GM23338 (cell line): ENCODE results near the gene NCOA1. TPM values are rescaled to one million over a fixed set of nuclear protein-coding genes. Genes with fewer than 3 reads are reported as not detected.

Source experiments
- ATAC-seq: fragments of 200-7000 bp; cut with Tn5 transposase; 3 replicates; pipeline ENCODE4 v1.9.1; 2020
- DNase-seq: peaks from one replicate; pipeline ENCODE4 v3.0.0-alpha.2; 2015; ENCODE audit warnings: low spot score
- H2AFZ ChIP-seq: fragments of 200-600 bp; sonication (generic); 2 replicates; pipeline ENCODE4 v1.8.0; 2016; ENCODE audit warnings: antibody characterized with exemption, mild to moderate bottlenecking, moderate library complexity
- H3F3A ChIP-seq: fragments of 200-600 bp; sonication (generic); replicated peaks from 2 replicates; pipeline ENCODE4 v1.8.0; 2017; ENCODE audit warnings: antibody characterized with exemption, mixed run types, low read depth
- H3K27ac ChIP-seq: fragments of 200-600 bp; sonication (generic); 2 replicates; pipeline ENCODE4 v1.6.1; 2016; ENCODE audit warnings: low read depth
- H3K27me3 ChIP-seq: fragments of 200-600 bp; sonication (generic); 2 replicates; pipeline ENCODE4 v1.8.0; 2016; ENCODE audit warnings: mild to moderate bottlenecking, mixed run types, moderate library complexity; ENCODE audit not compliant: insufficient read depth
- H3K36me3 ChIP-seq: fragments of 200-600 bp; sonication (generic); 2 replicates; pipeline ENCODE4 v1.8.0; 2016; ENCODE audit warnings: mild to moderate bottlenecking; ENCODE audit not compliant: insufficient read depth
- H3K4me1 ChIP-seq: fragments of 200-600 bp; sonication (generic); 2 replicates; pipeline ENCODE4 v1.8.0; 2016; ENCODE audit warnings: mild to moderate bottlenecking, moderate library complexity; ENCODE audit not compliant: insufficient read depth
- H3K4me2 ChIP-seq: fragments of 200-600 bp; sonication (generic); 2 replicates; pipeline ENCODE4 v1.7.1; 2017; ENCODE audit warnings: mixed run types
- H3K4me3 ChIP-seq: fragments of 200-600 bp; sonication (generic); 2 replicates; pipeline ENCODE4 v1.6.1; 2016; ENCODE audit warnings: mixed run types
- H3K79me2 ChIP-seq: fragments of 200-600 bp; sonication (generic); replicated peaks from 2 replicates; pipeline ENCODE4 v1.8.0; 2017; ENCODE audit warnings: mild to moderate bottlenecking; ENCODE audit not compliant: insufficient read depth
- H3K9me2 ChIP-seq: fragments of 200-600 bp; sonication (generic); 2 replicates; pipeline ENCODE4 v1.8.0; 2017; ENCODE audit not compliant: insufficient read depth
- H4K20me1 ChIP-seq: fragments of 200-600 bp; sonication (generic); replicated peaks from 2 replicates; pipeline ENCODE4 v1.8.0; 2017; ENCODE audit warnings: mild to moderate bottlenecking; ENCODE audit not compliant: insufficient read depth
- H3K27ac Mint-ChIP-seq: 2 replicates; pipeline ENCODE4 v1.8.0; 2020; ENCODE audit warnings: inconsistent platforms, mild to moderate bottlenecking, moderate library complexity, mixed read lengths
- H3K27me3 Mint-ChIP-seq: 3 replicates; pipeline ENCODE4 v1.8.0; 2022; ENCODE audit warnings: low read depth, mild to moderate bottlenecking, moderate library complexity, mixed read lengths, inconsistent platforms; ENCODE audit not compliant: insufficient read depth, poor library complexity
- H3K36me3 Mint-ChIP-seq: 3 replicates; pipeline ENCODE4 v1.8.0; 2021; ENCODE audit warnings: low read depth, mild to moderate bottlenecking, inconsistent platforms, moderate library complexity, mixed read lengths
- H3K4me1 Mint-ChIP-seq: 3 replicates; pipeline ENCODE4 v1.8.0; 2020; ENCODE audit warnings: mild to moderate bottlenecking, inconsistent platforms, mixed read lengths
- H3K4me3 Mint-ChIP-seq: 3 replicates; pipeline ENCODE4 v1.8.0; 2021; ENCODE audit warnings: moderate library complexity, mild to moderate bottlenecking, inconsistent platforms, mixed read lengths
- H3K9me3 Mint-ChIP-seq: 3 replicates; pipeline ENCODE4 v1.8.0; 2020; ENCODE audit warnings: moderate library complexity, mild to moderate bottlenecking, inconsistent platforms, mixed read lengths
- CREB1 ChIP-seq: fragments of 250-450 bp; sonication (Bioruptor Pico); IDR thresholded peaks from 2 replicates; pipeline ENCODE4 v1.5.0; 2020; ENCODE audit warnings: low read depth, mild to moderate bottlenecking, moderate library complexity
- CTCF ChIP-seq, 2 experiments: fragments of 200-600 bp in 1 of 2; sonication (generic) in 1 of 2; conservative IDR thresholded peaks; 2 replicates each; pipeline versions ENCODE4 v1.5.1 to v1.6.1; 2016 to 2017; ENCODE audit warnings: antibody characterized with exemption in 2 of 2, low read depth in 2 of 2, mild to moderate bottlenecking in 2 of 2, moderate library complexity in 1 of 2
- ETS1 ChIP-seq: IDR thresholded peaks from 2 replicates; pipeline ENCODE4 v1.6.1; 2016; ENCODE audit warnings: antibody characterized with exemption
- EZH2 ChIP-seq: fragments of 200-600 bp; sonication (generic); IDR thresholded peaks from one replicate; pipeline ENCODE4 v1.8.0; 2017; ENCODE audit warnings: antibody characterized with exemption, mild to moderate bottlenecking, low read depth; ENCODE audit not compliant: unreplicated experiment
- EZH2phosphoT487 ChIP-seq: fragments of 200-600 bp; sonication (generic); IDR thresholded peaks from one replicate; pipeline ENCODE4 v1.8.1; 2018; ENCODE audit warnings: antibody characterized with exemption; ENCODE audit not compliant: unreplicated experiment
- JUNB ChIP-seq: IDR thresholded peaks from one replicate; pipeline ENCODE4 v1.6.1; 2016; ENCODE audit warnings: antibody characterized with exemption; ENCODE audit not compliant: unreplicated experiment
- NANOG ChIP-seq: IDR thresholded peaks from 2 replicates; pipeline ENCODE4 v1.6.1; 2016; ENCODE audit warnings: antibody characterized with exemption, borderline replicate concordance
- POLR2AphosphoS5 ChIP-seq: IDR thresholded peaks from 2 replicates; pipeline ENCODE4 v1.6.1; 2016; ENCODE audit warnings: antibody characterized with exemption, low read depth
- REST ChIP-seq: IDR thresholded peaks from one replicate; pipeline ENCODE4 v1.6.1; 2018; ENCODE audit warnings: antibody characterized with exemption; ENCODE audit not compliant: unreplicated experiment
- STAT1 ChIP-seq: IDR thresholded peaks from one replicate; pipeline ENCODE4 v1.6.1; 2016; ENCODE audit warnings: antibody characterized with exemption; ENCODE audit not compliant: unreplicated experiment
- ZNF331 ChIP-seq: fragments of 250-450 bp; sonication (Bioruptor Pico); IDR thresholded peaks from 2 replicates; pipeline ENCODE4 v1.5.0; 2020; ENCODE audit warnings: low read depth, mild to moderate bottlenecking, moderate library complexity
- ZNF462 ChIP-seq: fragments of 250-450 bp; sonication (Bioruptor Pico); IDR thresholded peaks from 2 replicates; pipeline ENCODE4 v1.5.0; 2020; ENCODE audit warnings: mild to moderate bottlenecking, moderate library complexity
- polyA plus RNA-seq: library from polyadenylated mRNA; unstranded; fragments of >200 nt; fragmentation: Nextera tagmentation; extraction: Ambion mirVana; gene quantifications from 2 replicates; pipeline ENCODE4 v1.2.1, GENCODE V29; 2016
- total RNA-seq: library from RNA; depleted of rRNA; stranded (reverse); fragments of >200 nt; shearing (Covaris generic); gene quantifications from 2 replicates; pipeline ENCODE4 v1.2.3, GENCODE V29; 2014

NCOA1 gene
- total and polyA plus RNA-seq, 2 experiments from 2014 or later, result 7.1 to 15.1 TPM

GRCh38 chr2:24787532-24787931 lies 296.5 kb downstream of the NCOA1 start:
- peaks cover 18% of the 10 kb centered on the region for H3K4me1 ChIP-seq
- H3K79me2 ChIP-seq, result no peaks in the 10 kb centered on the region
- no peak overlapping the region for H3K4me3 Mint-ChIP-seq
- H3F3A ChIP-seq, result no peaks in the 10 kb centered on the region
- H3K4me3 ChIP-seq, result no peak overlapping the region
- no peaks in the 10 kb centered on the region for H3K9me2 ChIP-seq
- H3K27me3 ChIP-seq, result no peaks in the 10 kb centered on the region
- peaks cover 22% of the 10 kb centered on the region for H3K4me1 Mint-ChIP-seq
- no peak for TF ChIP-seq REST
- TF ChIP-seq JUNB, result no peak
- no peak for TF ChIP-seq ZNF462 (CRISPR knock-in tag)
- TF ChIP-seq NANOG, result no peak
- TF ChIP-seq EZH2phosphoT487, result no peak
- no peak for TF ChIP-seq CTCF (conservative IDR thresholded peaks at IDR 0.05; ENCODE audit: low read depth in 2 of 2)
- TF ChIP-seq EZH2, result no peak
- TF ChIP-seq ETS1, result no peak
- no peak for TF ChIP-seq CREB1 (CRISPR knock-in tag)
- TF ChIP-seq STAT1, result no peak
- no peak for TF ChIP-seq POLR2AphosphoS5
- no peak for TF ChIP-seq ZNF331 (CRISPR knock-in tag)
- H3K27me3 Mint-ChIP-seq, result peaks cover 2% of the 10 kb centered on the region
- DNase-seq, result no peak
- no peak for ATAC-seq
- H3K27ac ChIP-seq, result no peak overlapping the region
- H3K9me3 Mint-ChIP-seq, result no peaks in the 10 kb centered on the region
- peaks cover 10% of the 10 kb centered on the region; the same call in 2 of the 3 replicates for H3K36me3 Mint-ChIP-seq
- no peak overlapping the region for H2AFZ ChIP-seq
- H3K4me2 ChIP-seq, result no peak overlapping the region
- H3K27ac Mint-ChIP-seq, result no peak overlapping the region
- H3K36me3 ChIP-seq, result no peaks in the 10 kb centered on the region
- H4K20me1 ChIP-seq, result no peaks in the 10 kb centered on the region
